Measurements from ENCODE around the gene SCTR.
"Not testable (repeated sequence)": the region's sequence is repeated elsewhere in the genome, so short reads cannot be mapped to it uniquely, and the experiment has no call there.

SCTR gene

DNA sequence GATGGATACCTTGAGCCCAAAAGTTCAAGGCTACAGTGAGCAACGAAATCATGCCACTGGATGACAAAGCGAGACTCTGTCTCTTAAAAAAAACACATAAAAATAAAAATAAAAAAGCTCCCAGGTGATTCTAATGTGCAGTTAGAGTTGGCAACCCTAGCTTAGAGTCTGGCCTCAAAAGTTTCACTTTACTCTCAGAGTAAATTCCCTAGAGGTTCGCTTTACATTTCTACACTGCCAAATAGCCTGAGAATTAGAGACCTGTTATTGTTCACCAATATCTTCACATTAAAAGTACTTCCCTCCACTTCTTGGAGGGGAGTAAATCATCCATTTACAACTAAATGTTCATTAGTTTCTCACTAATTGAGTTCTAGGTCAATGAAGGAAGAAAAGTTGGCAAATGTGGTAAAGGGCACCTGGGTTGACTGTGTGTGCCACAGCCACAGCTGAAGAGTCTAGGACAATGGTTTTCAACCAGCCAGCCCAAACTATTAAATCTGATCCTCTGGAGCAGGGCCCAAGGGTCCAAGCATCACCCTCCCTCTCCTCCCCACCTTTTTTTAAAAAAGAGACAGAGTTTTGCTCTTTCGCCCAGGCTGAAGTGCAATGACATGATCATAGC lies 107.9 kb downstream of the SCTR start:
- no peak for DNase-seq (ENCODE audit: insufficient read length, low spot score)
- no peak for FAIRE-seq
- TF ChIP-seq SPI1 (IDR thresholded peaks at IDR 0.05; ENCODE audit: low read depth, low read length): no peak
- no peak for TF ChIP-seq POLR2AphosphoS5 (IDR thresholded peaks at IDR 0.05; ENCODE audit: low read depth, low read length)
- TF ChIP-seq POU2F2 (IDR thresholded peaks at IDR 0.05; ENCODE audit: low read depth, low read length): no peak
- no peak for TF ChIP-seq POLR2A (IDR thresholded peaks at IDR 0.05; ENCODE audit: low read depth, low read length)
- no peak for TF ChIP-seq PAX5 (IDR thresholded peaks at IDR 0.05; ENCODE audit: insufficient read depth, low read length, severe bottlenecking)
- TF ChIP-seq TAF1 (IDR thresholded peaks at IDR 0.05; ENCODE audit: low read depth, low read length): no peak

DNA sequence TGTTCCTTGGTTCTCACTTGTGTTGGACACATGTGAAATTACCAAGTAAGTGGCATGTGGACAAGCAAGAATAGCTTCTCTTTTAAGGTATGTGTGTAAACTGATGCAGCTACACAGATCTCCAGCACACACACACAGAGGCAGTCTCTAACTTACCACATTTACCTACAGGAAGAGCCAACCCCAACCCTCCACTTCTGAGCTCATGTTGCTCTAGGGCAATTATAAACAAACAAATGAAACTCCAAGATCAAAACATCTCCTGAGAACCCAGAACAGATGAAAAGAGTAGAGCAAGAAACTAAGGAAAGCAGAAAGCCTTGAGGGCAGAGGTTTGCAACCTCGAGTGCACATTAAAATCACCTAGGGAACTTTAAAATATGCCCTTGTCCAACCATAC lies 108.7 kb downstream of the SCTR start:
- DNase-seq (ENCODE audit: insufficient read length, low spot score) (no peak), FAIRE-seq (no peak)
- no peak for TF ChIP-seq PAX5 (IDR thresholded peaks at IDR 0.05; ENCODE audit: insufficient read depth, low read length, severe bottlenecking)
- TF ChIP-seq TAF1 (IDR thresholded peaks at IDR 0.05; ENCODE audit: low read depth, low read length): no peak
- no peak for TF ChIP-seq POU2F2 (IDR thresholded peaks at IDR 0.05; ENCODE audit: low read depth, low read length)
- no peak for TF ChIP-seq POLR2AphosphoS5 (IDR thresholded peaks at IDR 0.05; ENCODE audit: low read depth, low read length)
- TF ChIP-seq SPI1 (IDR thresholded peaks at IDR 0.05; ENCODE audit: low read depth, low read length): no peak
- no peak for TF ChIP-seq POLR2A (IDR thresholded peaks at IDR 0.05; ENCODE audit: low read depth, low read length)

DNA sequence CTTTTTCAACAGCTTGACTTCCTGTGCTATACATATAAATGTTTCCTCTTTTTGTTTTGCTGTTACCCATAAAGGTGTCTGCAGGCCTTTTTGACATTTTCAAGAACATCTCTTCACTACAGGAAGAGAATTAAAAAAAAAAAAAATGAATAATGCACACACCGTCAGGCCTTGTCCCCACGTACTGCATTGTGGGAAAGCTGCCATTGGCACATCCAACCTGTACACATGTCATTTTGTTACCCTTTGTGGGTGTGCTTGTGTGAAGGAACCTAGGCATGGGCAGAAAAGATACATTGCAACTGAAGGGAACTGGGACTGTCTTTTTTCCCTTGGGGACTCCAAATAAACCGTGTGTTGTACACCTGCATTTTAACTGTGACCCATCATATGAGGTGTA lies 109.4 kb downstream of the SCTR start:
- FAIRE-seq (no peak), DNase-seq (ENCODE audit: insufficient read length, low spot score) (no peak)

DNA sequence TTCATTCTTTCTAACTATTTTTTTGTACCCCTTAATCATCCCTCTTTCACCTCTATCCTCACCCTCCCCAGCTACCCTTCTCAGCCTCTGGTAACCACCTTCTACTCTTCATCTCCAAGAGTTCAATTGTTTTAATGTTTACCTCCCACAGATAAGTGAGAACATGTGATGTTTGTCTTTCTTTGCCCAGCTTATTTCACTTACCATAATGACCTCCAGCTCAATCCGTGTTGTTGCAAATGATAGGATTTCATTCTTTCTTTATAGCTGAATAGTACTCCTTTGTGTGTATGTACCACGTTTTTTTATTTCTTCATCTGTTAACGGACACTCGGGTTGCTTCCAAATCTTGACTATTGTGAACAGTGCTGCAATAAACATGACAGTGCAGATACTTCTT lies 114.8 kb downstream of the SCTR start:
- DNase-seq (ENCODE audit: insufficient read length, low spot score) (no peak), FAIRE-seq (no peak)
- TF ChIP-seq PAX5 (IDR thresholded peaks at IDR 0.05; ENCODE audit: insufficient read depth, low read length, severe bottlenecking) (no peak), POLR2AphosphoS5 (IDR thresholded peaks at IDR 0.05; ENCODE audit: low read depth, low read length) (no peak), POLR2A (IDR thresholded peaks at IDR 0.05; ENCODE audit: low read depth, low read length) (no peak), POU2F2 (IDR thresholded peaks at IDR 0.05; ENCODE audit: low read depth, low read length) (no peak), TAF1 (IDR thresholded peaks at IDR 0.05; ENCODE audit: low read depth, low read length) (no peak), SPI1 (IDR thresholded peaks at IDR 0.05; ENCODE audit: low read depth, low read length) (no peak)

More for the DNA sequence above, 109.4 kb downstream of the SCTR start:
- TF ChIP-seq POLR2AphosphoS5 (IDR thresholded peaks at IDR 0.05; ENCODE audit: low read depth, low read length): no peak
- TF ChIP-seq TAF1 (IDR thresholded peaks at IDR 0.05; ENCODE audit: low read depth, low read length): no peak
- TF ChIP-seq PAX5 (IDR thresholded peaks at IDR 0.05; ENCODE audit: insufficient read depth, low read length, severe bottlenecking): no peak
- TF ChIP-seq POU2F2 (IDR thresholded peaks at IDR 0.05; ENCODE audit: low read depth, low read length): no peak
- TF ChIP-seq POLR2A (IDR thresholded peaks at IDR 0.05; ENCODE audit: low read depth, low read length): no peak
- TF ChIP-seq SPI1 (IDR thresholded peaks at IDR 0.05; ENCODE audit: low read depth, low read length): no peak

DNA sequence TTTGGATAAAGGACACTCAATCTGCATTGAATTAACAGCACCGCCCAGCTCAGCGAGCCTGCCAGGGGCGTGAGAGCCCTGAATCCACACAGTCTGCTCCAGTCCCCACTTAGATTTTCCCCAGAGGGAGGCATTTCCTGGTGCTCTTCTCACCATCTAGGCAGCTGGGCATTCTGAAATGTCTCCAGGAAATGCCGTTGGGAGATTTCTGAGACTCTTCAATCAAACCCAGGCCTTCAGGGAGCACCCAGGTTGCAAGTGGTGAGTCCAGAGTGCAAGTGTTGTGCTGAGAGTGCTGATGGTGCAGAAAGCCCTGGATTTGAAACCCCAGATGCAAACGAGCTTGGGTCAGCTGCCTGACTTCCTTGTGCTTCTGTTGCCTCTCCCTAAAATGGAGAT lies 116.1 kb downstream of the SCTR start:
- DNase-seq (ENCODE audit: insufficient read length, low spot score): no peak
- TF ChIP-seq SPI1 (IDR thresholded peaks at IDR 0.05; ENCODE audit: low read depth, low read length) (no peak), PAX5 (IDR thresholded peaks at IDR 0.05; ENCODE audit: insufficient read depth, low read length, severe bottlenecking) (no peak), POLR2AphosphoS5 (IDR thresholded peaks at IDR 0.05; ENCODE audit: low read depth, low read length) (no peak), TAF1 (IDR thresholded peaks at IDR 0.05; ENCODE audit: low read depth, low read length) (no peak), POU2F2 (IDR thresholded peaks at IDR 0.05; ENCODE audit: low read depth, low read length) (no peak), POLR2A (IDR thresholded peaks at IDR 0.05; ENCODE audit: low read depth, low read length) (no peak)
- no peak for FAIRE-seq

DNA sequence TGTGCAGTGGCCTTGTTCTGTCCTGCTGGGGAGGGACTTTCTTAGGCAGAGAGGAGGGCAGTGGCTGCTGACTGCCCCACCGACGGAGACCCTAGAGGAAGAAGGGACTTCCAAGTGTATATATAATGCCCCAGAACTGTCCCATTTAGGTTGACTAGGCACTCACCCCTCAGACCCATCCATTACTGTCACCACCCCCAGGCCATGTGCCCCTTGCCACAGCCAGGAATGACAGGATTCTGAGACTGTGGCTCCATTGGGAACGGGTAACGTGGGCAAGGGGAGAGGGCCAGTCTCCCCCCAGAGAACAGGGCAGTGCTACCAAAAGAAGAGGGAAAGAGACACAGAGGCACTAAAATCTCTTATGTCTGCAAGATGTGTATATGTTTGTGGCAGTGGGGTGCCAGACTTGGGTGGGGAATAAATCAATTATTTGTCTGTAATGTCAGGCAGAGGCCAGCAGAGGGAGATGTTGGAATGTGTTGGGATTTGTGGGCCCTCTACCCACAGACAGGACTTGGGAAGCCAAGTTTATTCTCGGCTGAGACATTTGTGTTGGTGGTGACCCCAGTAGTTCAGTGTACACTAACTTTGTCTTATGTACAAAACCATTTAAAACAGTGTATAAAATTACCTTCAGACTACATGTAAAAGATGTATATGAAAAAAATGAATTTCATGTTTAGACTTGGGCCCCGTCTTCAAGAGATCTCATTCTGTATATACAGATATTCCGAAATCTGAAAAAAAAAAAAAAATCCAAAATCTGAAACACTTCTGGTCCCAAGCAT lies 116.7 kb downstream of the SCTR start:
- FAIRE-seq: peak; percentile 81

DNA sequence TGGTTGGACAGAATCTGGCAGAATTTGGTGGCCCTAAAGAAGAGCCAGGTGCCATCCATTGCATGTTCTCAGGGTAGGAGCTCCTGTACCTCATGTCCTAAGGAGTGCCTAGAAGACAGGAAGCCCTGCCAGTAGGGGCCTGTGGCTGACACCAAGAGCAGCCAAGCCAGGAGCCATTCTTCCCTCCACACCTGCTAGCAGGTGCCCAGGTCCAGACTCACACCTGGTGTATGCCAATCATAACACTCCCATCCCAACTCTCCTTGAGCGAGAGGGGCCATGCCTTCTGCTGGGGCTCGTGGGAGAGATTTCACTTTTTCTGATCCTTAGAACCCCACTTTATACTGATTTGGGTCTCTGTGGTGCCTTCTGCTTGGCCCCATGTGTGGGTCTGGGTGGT lies 119.1 kb downstream of the SCTR start:
- FAIRE-seq (no peak), DNase-seq (ENCODE audit: insufficient read length, low spot score) (no peak)
- TF ChIP-seq POLR2A (IDR thresholded peaks at IDR 0.05; ENCODE audit: low read depth, low read length) (no peak), TAF1 (IDR thresholded peaks at IDR 0.05; ENCODE audit: low read depth, low read length) (no peak), POLR2AphosphoS5 (IDR thresholded peaks at IDR 0.05; ENCODE audit: low read depth, low read length) (no peak), SPI1 (IDR thresholded peaks at IDR 0.05; ENCODE audit: low read depth, low read length) (no peak)

More for the DNA sequence above, 116.7 kb downstream of the SCTR start:
- no peak for DNase-seq (ENCODE audit: insufficient read length, low spot score)
- TF ChIP-seq TAF1 (IDR thresholded peaks at IDR 0.05; ENCODE audit: low read depth, low read length): no peak
- TF ChIP-seq POLR2AphosphoS5 (IDR thresholded peaks at IDR 0.05; ENCODE audit: low read depth, low read length): no peak
- no peak for TF ChIP-seq PAX5 (IDR thresholded peaks at IDR 0.05; ENCODE audit: insufficient read depth, low read length, severe bottlenecking)
- no peak for TF ChIP-seq POLR2A (IDR thresholded peaks at IDR 0.05; ENCODE audit: low read depth, low read length)
- TF ChIP-seq POU2F2 (IDR thresholded peaks at IDR 0.05; ENCODE audit: low read depth, low read length): no peak

DNA sequence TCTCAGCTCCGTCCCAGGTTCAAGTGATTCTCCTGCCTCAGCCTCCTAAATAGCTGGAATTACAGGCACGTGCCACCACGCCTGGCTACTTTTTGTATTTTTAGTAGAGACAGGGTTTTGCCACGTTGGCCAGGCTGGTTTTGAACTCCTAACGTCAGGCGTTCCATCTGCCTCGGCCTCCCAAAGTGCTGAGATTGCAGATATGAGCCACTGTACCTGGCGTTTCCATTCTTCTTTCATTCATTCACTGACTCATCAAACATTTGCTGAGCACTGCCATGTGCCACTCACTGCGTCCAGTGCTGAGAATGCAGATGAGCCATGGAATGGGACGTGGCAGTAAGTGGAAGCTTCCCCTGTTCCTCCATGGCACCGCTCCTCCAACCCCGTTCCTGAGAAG lies 120.7 kb downstream of the SCTR start:
- not testable (repeated sequence) for FAIRE-seq; DNase-seq (ENCODE audit: insufficient read length, low spot score)

DNA sequence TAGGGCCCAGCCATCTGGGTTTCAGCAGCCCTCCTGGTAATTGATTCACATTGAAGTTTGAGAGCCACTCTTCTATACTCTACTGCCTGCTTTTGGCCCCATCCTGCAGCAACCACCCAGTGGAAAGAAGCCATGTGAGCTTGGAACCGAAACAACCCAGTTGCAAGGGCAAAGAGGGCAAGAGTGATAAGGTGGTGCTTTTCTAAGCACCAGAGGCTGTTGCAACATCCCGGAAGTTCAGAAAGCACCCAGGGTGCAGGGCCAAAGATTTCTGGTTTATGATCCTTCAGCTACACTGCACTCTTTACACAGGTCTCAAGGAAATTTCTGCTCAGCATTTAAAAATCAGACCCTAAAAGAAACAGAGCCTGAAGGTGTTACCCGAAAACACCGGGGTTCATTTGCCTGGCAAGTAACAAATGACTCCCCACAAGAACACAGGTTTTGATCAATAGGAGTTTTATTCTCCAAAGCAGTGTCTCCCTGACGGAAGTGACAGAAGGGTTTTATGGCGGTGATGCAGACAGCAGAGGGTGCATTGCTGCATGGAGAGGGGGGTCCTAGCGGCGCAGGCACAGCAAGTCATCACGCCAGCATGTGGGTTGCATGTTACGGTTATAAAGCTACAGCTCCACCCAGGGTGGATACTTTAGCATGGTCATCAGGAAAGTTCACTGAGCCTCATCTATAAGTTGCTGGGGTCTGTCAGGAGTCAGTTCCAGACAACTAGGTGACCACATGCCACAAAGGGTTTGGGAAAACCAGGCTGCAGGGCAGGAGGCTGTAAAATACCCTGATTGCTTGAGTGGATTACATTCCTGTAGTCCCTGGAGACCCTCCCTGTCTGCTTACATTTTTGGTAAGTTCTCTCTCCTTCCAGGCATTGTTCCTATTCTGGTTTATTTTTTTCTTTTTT lies 121.4 kb downstream of the SCTR start:
- no peak for TF ChIP-seq POU2F2 (IDR thresholded peaks at IDR 0.05; ENCODE audit: low read depth, low read length)
- no peak for TF ChIP-seq POLR2AphosphoS5 (IDR thresholded peaks at IDR 0.05; ENCODE audit: low read depth, low read length)
- TF ChIP-seq TAF1 (IDR thresholded peaks at IDR 0.05; ENCODE audit: low read depth, low read length): no peak
- TF ChIP-seq POLR2A (IDR thresholded peaks at IDR 0.05; ENCODE audit: low read depth, low read length): no peak
- TF ChIP-seq SPI1 (IDR thresholded peaks at IDR 0.05; ENCODE audit: low read depth, low read length): no peak
- no peak for TF ChIP-seq PAX5 (IDR thresholded peaks at IDR 0.05; ENCODE audit: insufficient read depth, low read length, severe bottlenecking)
- FAIRE-seq (no peak), DNase-seq (ENCODE audit: insufficient read length, low spot score) (no peak)
